ENCODE data around the gene CDV3.
"Not testable (repeated sequence)": the region's sequence is repeated elsewhere in the genome, so short reads cannot be mapped to it uniquely, and the experiment has no call there.

The CDV3 gene

GRCh38 chr3:133573629-133574194 is at the start of gene CDV3:
Gene CDV3 (plus strand): TSS chr3:133573686. CDS start chr3:133574045, 359 bp downstream.
- no peak for DNase-seq

- not testable (repeated sequence) for DNase-seq
Measured at GRCh38 chr3:133523758-133524157, 49.7 kb upstream of the CDV3 start.

- no peak for DNase-seq
Measured at GRCh38 chr3:133525435-133525834, 48.1 kb upstream of the CDV3 start.

- no peak for DNase-seq
Measured at GRCh38 chr3:133527081-133527715, 46.3 kb upstream of the CDV3 start.

GRCh38 chr3:133529809-133530208 is 43.7 kb upstream of the CDV3 start:
- DNase-seq, result no peak

- DNase-seq, result no peak
Measured at GRCh38 chr3:133531981-133532380, 41.5 kb upstream of the CDV3 start.

GRCh38 chr3:133532951-133533350 is 40.5 kb upstream of the CDV3 start:
- DNase-seq, result no peak

GRCh38 chr3:133535971-133536881 is 37.3 kb upstream of the CDV3 start:
- no peak for DNase-seq

- not testable (repeated sequence) for DNase-seq
Measured at GRCh38 chr3:133537131-133537530, 36.4 kb upstream of the CDV3 start.

GRCh38 chr3:133538154-133538553 is 35.3 kb upstream of the CDV3 start:
- no peak for DNase-seq

- DNase-seq, result no peak
Measured at GRCh38 chr3:133540896-133541674, 32.4 kb upstream of the CDV3 start.

- DNase-seq, result no peak
Measured at GRCh38 chr3:133542871-133543270, 30.6 kb upstream of the CDV3 start.

- DNase-seq, result not testable (repeated sequence)
Measured at GRCh38 chr3:133544983-133545382, 28.5 kb upstream of the CDV3 start.

- no peak for DNase-seq
Measured at GRCh38 chr3:133547432-133548041, 25.9 kb upstream of the CDV3 start.

GRCh38 chr3:133548090-133548489 is 25.4 kb upstream of the CDV3 start:
- DNase-seq, result no peak

- no peak for DNase-seq
Measured at GRCh38 chr3:133549565-133549964, 23.9 kb upstream of the CDV3 start.

GRCh38 chr3:133551589-133551988 is 21.9 kb upstream of the CDV3 start:
- not testable (repeated sequence) for DNase-seq

GRCh38 chr3:133561679-133562078 is 11.8 kb upstream of the CDV3 start:
- DNase-seq, result no peak

- DNase-seq, result no peak
Measured at GRCh38 chr3:133562376-133562775, 11.1 kb upstream of the CDV3 start.

- no peak for DNase-seq
Measured at GRCh38 chr3:133563186-133563591, 10.3 kb upstream of the CDV3 start.

GRCh38 chr3:133563816-133564215 is 9.7 kb upstream of the CDV3 start:
- DNase-seq, result no peak

- DNase-seq, result no peak
Measured at GRCh38 chr3:133568294-133569014, 5.0 kb upstream of the CDV3 start.

All from activated CD4-positive, alpha-beta T cell treated with anti-CD3 and anti-CD28 coated beads for 48 hours (primary cell).